Measurements from ENCODE around the gene GPR63.
A peak's percentile ranks its signal among the peaks of the same experiment; 100 is the strongest.
"Not testable (repeated sequence)": the region's sequence is repeated elsewhere in the genome, so short reads cannot be mapped to it uniquely, and the experiment has no call there.

Gene GPR63, protein sequence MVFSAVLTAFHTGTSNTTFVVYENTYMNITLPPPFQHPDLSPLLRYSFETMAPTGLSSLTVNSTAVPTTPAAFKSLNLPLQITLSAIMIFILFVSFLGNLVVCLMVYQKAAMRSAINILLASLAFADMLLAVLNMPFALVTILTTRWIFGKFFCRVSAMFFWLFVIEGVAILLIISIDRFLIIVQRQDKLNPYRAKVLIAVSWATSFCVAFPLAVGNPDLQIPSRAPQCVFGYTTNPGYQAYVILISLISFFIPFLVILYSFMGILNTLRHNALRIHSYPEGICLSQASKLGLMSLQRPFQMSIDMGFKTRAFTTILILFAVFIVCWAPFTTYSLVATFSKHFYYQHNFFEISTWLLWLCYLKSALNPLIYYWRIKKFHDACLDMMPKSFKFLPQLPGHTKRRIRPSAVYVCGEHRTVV

DNA sequence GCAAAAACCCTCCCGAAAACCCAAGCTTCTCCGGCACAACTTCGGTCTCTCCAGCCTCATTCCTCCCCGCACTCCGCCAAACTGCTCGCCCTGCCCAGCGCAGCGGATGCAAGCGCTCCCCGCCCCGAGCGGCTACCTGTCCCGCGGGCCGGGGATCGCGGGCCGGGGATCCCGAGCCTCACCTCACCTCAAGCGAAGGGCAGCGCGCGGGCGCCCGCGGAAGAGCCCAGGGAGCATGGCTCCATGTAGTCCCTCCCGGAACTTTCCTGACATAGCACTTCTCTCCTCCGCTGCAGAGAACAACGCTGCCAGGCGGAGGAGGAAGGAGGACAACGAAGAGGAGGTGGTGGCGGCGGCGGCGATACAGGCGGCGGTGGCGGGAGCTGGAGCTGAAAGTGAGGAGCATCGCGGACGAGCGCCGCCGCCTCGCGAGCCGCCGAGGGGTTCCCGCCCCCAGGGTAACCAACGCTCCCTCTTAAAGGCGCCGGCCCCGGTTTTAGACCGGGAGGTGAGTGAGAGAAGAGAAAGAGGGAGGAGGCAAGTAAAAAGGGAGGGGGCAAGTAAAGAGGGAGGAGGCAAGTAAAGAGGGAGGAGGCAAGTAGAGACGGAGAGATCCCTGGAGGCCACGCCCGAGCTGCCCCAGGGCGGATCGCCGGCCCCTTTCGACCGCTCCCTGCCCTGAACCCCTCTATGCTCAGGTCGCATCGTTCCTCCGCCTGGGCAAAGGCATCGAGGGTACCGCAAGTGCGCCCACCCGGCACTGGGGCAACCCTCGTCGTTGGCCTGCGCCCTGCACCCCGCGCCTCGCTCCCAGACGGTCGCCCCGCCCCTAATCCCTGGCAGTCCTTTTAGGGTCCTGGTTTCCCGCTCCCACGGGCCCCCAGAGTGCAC lies at the start of gene GPR63:
Gene GPR63, minus strand, starts transcription at position 397 of the 891 bp plus-strand sequence. CDS start 37,746 bp downstream, outside the sequence.
- peak; percentile 56 for DNase-seq (ENCODE audit: low read depth)

DNA sequence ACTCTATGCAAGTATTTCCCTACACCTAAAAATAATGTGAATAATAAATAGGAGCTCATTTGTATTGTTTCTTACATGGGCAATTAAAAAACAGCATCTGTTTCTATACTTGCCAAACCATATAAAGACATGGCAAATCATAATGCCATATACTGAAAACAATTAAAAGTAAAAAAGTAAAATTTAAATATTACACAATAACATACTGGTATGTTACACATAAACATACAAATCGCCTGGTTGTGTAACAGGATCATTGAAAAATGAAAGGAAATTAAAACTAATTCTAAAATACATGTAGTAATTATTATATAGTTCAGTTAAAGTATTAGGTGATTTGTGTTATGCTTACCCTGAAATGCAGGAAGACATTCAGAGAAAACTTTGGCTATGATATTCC lies 49.2 kb upstream of the GPR63 start:
- no peak for DNase-seq (ENCODE audit: low read depth)

DNA sequence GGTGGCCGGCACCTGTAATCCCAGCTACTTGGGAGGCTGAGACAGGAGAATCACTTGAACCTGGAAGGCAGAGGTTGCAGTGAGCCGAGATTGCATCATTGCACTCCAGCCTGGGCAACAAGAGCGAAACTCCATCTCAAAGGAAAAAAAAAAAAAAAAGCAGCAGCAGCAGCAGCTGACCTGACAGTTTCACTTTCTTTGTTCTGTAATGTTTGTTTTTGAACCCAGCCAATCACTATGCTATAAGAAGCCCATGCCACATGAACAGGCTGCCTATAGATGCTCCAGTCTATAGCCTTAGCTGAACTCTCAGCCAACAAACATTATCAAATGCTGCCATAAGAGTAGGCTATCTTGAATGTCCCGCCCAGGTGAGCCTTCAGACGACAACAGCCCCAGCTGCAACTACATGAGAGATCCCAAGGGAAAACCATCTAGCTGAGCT lies 47.9 kb upstream of the GPR63 start:
- DNase-seq (ENCODE audit: low read depth): not testable (repeated sequence)

DNA sequence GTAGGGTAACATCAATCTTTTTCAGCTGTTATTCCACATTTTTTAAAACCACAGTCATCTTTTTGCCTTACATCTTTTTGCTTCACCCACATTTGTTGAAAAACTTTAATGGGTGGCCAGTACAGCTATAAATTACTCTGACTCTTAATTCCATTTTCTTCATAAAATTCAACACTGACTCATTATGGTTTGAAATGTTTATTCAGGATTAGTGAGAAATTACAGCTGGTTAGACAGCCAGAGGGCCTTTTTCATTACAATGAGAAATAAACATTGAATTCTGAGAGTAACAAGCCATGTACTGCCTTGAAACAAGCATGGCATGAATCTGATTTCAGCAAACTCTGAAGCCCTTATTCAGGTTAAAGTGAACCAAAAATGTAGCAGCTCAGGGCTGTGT lies 40.9 kb upstream of the GPR63 start:
- DNase-seq (ENCODE audit: low read depth): no peak

DNA sequence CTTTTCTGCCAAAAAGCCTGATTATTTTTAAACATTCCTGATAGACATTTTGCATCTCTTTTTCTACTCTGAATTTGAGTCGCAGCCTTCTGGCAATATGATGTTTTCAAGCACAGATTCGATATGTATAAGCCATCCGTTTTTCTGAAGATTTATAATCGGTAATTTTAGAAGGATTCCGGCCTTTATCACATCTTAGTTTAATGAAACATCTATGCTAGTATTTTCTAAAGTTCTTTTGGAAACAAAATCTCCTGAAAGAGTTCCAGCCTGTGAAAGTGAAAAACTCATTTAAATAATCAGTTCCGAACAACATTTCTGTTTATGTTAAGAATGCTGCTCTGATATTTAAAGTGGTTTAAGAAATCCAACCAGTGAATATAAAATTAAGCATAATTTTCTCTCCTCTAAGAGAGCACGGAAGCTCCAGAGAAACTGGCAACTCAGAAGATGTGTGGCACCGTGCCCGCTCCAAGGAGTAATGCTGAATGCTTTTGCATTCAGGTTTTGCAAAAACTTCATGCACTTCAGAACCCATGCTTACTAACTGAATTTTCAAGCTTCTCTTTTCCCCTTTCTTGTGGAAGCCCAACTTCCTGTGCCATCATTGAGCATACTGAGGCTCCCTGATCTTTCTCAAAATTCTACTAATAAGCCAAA lies 39.7 kb upstream of the GPR63 start:
- no peak for DNase-seq (ENCODE audit: low read depth)

DNA sequence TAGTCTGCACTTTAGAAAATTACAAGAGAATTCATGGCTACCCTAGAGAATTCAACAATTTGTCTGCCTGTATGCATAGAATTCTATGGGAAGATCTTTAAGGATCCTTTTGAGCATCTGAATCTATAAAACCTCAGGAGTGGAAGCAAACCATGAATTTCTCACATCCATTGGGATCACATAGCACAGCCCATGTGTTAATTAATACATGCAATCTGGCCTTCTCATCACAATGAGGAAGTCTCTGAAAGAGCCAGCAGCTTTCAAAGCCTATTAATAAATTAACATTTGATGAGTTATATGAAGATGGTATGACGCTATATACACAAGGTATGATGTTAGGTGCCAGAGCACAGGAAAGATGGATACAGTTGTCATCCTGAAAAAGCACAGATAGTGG lies 35.7 kb upstream of the GPR63 start:
- no peak for DNase-seq (ENCODE audit: low read depth)

DNA sequence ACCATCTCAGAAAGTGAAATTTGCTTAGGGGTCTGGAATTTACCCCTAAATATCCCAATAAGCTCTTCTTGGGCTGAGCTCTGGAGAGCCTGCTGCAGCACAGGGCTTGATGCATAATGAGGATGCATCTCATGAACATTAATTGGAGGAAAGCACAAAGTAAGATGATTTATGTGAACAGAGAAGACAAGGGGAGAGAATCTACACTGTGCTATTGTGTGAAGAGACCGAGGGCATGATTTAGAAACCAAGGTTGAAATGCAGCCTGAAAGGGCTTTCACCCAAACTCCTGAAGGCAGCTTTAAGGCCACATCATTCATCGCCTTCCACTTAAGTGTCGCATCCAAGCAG lies 27.8 kb upstream of the GPR63 start:
- no peak for DNase-seq (ENCODE audit: low read depth)

DNA sequence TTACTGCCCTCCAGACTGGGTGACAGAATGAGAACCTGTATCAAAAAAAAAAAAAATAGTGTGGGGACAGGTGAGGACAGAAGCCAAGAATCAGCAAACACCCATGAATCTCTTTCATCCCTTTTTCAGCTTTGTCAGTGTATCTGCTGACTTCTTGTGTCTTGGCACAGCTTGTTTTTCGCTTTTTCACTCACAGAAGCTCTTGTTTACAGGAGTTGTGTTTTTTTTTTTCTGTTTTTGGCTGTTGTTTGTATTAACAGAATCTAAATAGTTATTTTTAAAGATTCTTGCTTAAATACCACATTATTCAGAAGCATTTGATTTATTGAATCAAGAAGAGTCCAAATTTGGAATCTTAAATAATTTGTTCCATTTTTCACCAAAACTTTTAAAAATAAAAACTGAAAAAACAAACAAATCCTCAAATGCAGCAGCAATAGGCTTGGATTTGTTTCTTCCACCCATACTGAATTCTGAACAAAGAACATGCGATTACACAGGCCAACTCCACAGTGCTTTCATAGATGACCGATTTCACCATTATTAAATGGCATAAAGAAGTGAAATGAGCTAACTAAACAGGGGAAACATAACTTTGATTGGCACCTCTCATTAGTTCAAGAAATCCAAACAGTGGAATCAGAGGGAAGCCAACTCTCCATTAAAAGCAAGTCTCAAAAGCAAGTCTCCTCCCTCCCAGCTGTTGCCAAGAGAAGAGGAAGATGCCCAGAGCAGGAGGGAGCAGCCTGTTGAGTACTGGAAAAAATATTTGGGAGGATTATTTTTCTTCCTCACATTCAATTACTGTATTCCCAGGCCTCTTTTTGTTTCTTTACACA lies 27.2 kb upstream of the GPR63 start:
- no peak for DNase-seq (ENCODE audit: low read depth)

DNA sequence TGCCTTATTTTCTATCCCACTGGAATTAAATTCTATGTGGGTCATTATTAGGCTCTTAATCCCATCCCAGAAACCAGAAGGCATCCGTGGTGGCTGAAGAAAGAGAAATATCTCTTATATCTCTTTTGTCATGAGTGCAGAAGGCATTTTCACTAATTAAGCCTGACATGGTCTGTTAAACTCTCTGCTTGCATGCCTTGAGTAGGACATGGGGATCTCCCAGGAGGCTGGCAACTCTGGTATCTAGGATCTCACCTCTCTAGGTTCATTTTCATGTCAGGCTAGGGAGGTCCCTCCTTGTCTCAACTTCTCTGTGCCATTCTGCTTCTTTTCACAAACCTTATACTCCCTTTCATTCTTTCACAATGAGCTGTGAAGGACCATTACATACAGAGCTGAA lies 25.3 kb upstream of the GPR63 start:
- no peak for DNase-seq (ENCODE audit: low read depth)

DNA sequence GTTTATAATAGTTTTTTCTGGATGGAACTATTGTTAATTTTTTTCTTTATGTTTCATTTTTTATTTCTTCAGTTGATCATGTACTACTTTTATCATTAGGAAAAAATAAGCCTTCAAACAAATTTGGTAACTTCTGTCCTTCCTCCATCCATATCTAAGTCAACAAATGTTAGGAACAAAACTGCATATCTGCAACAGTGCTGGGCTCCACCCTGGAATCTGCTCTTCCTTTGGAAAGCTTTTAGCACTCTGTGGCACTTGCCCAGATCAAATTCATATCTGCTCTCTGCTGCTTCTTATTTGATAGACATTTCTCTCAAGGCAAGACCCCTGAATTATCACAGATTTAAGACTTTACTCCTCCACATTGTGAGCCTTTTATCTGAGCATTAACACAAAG lies 24.3 kb upstream of the GPR63 start:
- DNase-seq (ENCODE audit: low read depth): no peak

DNA sequence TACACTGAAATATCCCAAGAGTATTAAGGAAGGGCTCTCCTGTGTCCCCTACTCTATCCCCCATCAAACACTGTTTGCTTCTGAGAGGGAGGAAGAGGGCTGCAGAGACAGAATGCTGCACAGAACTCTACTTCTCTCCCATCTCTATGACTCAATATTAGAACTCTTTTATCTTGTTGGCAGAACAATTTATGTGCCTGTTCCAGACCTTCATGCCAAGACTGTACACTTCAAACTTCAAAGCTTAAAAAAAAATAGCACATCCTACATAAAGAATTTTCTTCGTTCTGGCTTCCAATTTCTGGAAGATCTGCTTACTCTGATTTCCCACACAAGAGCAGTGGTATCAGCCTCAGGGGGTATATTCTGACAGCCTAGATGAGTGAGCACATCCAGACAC lies 19.6 kb upstream of the GPR63 start:
- no peak for DNase-seq (ENCODE audit: low read depth)

DNA sequence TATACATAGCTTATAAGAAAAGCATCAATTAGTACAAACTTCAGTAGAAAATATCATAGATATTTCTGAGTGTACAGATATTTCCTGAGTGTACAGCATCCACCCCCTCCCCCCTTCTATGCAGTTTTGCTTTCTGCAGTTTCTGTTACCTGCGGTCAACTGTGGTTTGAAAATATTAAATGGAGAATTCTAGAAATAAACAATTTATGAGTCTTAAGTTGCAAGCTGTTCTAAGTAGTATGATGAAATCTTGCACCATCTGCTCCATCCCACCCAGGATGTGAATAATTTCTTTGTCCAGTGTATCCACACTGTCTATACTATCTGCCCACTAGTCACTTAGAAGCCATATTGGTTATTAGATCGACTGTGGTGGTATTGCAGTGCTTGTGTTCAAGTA lies 15.8 kb upstream of the GPR63 start:
- DNase-seq (ENCODE audit: low read depth): no peak

DNA sequence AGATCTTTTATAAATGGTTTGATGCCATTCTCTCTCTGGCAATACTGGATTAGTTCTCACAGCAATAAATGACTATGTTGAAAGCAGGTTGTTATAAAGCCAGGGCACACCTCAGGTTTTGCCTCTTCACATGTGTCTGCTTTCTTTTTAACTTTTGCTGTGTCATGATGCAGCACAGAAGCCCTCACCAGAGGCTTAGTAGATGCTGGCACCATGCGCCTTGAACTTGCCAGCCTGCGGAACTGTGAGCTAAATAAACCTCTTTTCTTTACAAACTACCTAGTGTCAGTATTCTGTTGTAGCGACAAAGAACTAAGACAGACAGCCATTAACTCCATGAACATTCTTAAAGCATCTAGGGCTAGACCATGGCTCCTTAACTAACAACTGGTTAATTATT lies 15.3 kb upstream of the GPR63 start:
- DNase-seq (ENCODE audit: low read depth): no peak

DNA sequence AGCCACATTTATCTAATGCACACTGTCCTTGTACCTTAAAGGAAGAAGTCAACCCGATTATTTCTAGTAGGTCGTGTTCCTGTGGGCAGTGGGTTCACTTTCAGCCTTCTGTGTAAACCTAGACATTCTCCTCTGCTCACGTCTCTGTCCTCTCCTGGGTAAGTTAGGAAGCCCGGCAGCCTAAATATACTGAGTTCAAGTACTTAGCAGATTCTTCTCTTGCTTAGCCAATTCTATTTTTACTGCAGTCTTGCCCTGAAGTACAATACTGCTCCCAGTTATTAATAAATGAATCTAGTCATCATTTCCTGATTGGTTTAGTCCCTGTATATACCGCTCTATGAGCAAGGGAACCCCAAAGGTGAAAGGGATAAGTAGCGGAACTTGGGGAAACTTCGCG lies 14.6 kb upstream of the GPR63 start:
- no peak for DNase-seq (ENCODE audit: low read depth)

DNA sequence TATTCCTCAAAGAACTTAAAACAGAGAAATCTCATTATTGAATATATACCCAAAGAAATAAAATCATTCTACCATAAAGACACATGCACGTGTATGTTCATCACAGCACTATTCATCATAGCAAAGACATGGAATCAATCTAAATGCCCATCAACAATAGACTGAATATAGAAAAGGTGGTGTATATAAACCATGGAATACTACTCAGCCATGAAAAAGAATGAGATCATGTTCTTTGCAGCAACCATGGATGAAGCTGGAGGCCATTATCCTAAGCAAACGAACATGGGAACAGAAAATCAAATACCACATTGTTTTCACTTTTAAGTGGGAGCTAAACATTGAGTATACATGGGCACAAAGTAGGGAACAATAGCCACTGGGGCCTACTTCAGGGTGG lies 12.3 kb upstream of the GPR63 start:
- no peak for DNase-seq (ENCODE audit: low read depth)

DNA sequence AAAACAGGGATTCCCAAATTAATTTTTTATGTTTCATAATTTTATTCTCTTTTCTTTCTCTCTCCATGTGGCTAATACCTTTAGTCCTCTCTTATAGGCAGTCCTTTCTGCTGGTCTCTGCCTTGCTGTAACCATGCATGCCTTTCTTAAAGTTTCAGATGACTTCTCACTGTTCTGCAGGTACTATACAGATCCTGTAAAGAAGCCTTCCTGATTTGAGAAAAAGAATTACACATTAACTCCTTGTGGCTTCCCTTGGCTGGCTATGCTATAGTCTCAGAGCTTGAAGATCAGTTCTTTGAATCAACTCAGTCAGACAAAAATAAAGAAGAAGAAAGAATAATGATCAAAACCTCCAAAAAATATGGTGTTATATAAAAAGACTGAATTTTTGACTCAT lies 7.3 kb upstream of the GPR63 start:
- DNase-seq (ENCODE audit: low read depth): no peak

DNA sequence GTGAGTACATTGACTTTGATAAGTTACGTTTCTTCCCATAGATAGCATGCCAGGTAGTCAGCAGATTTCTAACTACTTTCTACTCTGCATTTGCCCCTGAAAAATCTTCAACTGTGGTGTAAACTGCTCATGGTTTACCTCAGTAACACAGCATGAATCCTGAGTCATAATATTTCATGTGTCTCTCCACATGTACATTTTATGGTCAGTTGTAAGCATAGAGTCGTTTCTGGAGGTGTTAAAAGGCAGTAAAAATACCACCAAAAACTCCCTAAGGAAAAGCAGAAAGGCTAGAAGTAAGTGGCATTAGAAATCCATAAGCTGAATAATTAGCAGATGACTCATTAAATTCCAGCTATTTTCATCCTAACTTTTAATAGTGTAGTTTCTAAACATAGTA lies 4.1 kb upstream of the GPR63 start:
- DNase-seq (ENCODE audit: low read depth): no peak

DNA sequence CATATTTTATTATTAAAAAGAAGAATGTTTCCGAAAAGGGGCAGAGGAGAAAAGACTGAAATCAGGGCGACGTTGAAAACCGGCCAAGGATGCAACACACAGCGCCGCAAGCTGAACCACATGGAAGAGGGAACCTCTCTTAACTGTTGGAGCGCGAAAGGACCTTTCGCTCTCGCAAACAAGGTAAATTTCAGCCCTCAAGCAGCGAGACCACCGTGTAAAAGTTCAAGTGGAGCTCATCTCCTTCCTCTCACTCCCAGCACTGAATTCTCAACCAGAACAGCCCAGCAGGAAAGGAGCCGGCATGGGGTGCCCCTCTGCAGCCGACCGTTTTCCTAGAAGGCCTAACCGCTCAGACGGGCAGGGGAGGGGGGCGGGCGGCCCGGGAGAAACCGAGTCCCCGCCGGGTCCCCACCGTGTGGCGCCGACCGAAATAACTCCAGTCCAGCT lies 621 bp downstream of the GPR63 start:
- no peak for DNase-seq (ENCODE audit: low read depth)

DNA sequence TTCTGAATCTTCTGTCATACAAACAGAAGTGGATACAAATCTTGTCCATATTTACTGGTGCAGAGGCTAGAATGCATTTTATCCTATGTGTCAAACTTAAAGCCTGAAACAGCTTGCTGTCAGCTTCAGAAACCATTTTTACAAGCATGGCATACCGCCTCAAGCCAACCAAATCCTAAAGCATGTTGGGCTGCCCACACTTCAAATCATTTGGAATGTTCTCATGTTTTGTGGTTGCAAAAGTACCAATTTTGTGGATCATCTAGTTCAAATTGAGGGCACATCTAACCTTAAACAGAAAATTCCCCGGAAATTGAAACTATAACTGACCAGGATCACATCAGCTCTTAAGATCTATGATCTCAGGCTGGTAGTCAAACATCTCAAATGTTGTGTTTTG lies 3.2 kb downstream of the GPR63 start:
- DNase-seq (ENCODE audit: low read depth): no peak

DNA sequence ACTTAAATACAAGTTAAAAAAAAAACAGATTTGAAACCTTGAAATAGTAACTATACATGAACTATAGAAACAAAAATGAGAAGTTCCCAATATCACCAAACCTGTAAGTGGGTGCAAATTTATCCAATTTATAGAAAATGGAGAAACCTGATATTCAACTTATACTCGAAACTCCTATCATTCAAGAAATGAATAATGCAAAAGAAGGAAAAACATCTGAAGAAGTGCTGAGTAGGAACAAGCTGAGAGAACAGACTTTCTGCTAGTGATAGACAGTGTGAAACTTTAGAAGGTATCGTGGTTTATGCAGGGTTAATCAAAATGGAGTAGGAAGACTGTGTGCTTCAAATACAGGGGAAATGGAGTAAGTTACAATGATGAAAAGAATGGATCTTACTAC lies 4.5 kb downstream of the GPR63 start:
- DNase-seq (ENCODE audit: low read depth): no peak

DNA sequence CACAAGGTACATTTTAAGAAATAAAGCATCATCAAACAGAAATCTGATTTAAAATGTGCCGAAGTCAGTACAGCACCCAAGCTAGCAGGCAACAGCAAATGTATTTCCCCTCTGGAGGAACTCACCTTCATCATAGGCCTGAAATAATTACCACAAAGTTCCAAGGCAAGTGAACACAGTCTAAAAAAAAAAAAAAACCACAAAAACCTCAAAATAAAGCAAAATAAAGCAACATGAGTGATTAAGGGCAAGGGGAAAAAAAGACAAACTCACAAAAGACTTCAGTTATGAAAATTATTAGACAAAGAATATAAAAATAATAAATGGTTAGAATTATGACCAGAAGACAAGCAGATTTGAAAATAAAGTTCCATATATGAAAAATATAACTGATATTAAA lies 10.4 kb downstream of the GPR63 start:
- DNase-seq (ENCODE audit: low read depth): no peak

DNA sequence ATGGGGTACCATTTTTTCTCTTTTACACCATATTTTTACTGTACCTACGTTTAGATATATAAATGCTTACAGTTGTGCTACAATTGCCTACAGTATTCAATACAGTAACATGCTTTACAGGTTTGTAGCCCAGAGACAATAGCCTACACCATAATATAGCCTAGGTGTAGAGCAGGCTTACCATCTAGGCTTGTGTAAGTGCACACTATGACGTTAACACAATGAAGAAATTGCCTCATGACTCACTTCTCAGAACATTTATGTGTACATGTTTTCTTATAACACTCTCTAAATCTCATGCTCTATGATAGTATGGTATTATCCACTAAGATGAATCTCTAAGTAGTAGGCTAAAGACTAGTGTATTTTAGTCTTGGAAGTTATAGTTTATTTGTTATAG lies 13.5 kb downstream of the GPR63 start:
- DNase-seq (ENCODE audit: low read depth): no peak
